ENCODE results near the gene GNAT2. TPM values are rescaled to one million over a fixed set of nuclear protein-coding genes. Genes with fewer than 3 reads are reported as not detected.

GNAT2 gene
- total RNA-seq, 1 donor from 2014 or later = not detected

DNA sequence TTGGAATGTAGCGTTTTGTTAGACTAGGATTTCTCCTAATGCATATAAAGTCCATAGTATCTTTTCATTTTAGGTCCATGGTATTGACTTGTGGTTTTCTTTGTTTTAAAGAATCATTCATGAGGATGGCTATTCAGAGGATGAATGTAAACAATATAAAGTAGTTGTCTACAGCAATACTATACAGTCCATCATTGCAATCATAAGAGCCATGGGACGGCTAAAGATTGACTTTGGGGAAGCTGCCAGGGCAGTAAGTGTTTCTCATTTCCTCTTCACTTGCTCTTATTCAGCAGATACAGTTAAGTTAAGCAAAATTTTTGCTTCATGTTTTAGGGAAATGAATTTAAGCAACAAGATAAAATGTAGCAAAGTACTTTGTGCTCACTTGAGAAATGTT, 45.6 kb downstream of the GNAT2 start:
- peaks cover 19% of the 10 kb centered on the region for H3K36me3 Mint-ChIP-seq (ENCODE audit: unreplicated experiment)
- H3K27ac Mint-ChIP-seq (ENCODE audit: unreplicated experiment) = no peak overlapping the region
- TF ChIP-seq, protein P1, sequence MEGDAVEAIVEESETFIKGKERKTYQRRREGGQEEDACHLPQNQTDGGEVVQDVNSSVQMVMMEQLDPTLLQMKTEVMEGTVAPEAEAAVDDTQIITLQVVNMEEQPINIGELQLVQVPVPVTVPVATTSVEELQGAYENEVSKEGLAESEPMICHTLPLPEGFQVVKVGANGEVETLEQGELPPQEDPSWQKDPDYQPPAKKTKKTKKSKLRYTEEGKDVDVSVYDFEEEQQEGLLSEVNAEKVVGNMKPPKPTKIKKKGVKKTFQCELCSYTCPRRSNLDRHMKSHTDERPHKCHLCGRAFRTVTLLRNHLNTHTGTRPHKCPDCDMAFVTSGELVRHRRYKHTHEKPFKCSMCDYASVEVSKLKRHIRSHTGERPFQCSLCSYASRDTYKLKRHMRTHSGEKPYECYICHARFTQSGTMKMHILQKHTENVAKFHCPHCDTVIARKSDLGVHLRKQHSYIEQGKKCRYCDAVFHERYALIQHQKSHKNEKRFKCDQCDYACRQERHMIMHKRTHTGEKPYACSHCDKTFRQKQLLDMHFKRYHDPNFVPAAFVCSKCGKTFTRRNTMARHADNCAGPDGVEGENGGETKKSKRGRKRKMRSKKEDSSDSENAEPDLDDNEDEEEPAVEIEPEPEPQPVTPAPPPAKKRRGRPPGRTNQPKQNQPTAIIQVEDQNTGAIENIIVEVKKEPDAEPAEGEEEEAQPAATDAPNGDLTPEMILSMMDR (IDR thresholded peaks at IDR 0.05) = no peak

DNA sequence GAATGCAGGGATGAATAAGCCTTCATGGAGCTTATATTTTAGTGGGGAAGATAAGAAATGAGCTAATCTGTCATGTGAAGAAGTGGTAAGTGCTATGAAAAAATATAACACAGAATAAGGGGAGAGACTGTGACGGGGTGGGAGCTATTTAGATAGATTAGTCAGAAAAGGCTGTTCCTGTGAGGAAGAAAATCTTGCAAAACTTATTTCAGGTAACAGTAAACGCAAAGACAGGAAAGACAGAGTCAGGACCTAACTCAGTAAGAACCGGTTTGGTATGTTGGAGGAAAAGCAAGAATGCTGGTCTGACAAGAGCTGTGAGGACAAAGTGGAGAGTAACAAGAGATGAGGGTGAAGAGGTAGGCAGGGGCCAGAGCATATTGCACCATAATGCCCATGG, 49.0 kb downstream of the GNAT2 start:
- no peak for DNase-seq (ENCODE audit: extremely low spot score, unreplicated experiment)
- TF ChIP-seq, protein P1 (IDR thresholded peaks at IDR 0.05) = no peak
- peaks cover 6% of the 10 kb centered on the region for H3K36me3 Mint-ChIP-seq (ENCODE audit: unreplicated experiment)
- no peak overlapping the region for H3K27ac Mint-ChIP-seq (ENCODE audit: unreplicated experiment)
- peaks cover 18% of the 10 kb centered on the region for H3K4me1 Mint-ChIP-seq (ENCODE audit: unreplicated experiment)
- H3K9me3 Mint-ChIP-seq (ENCODE audit: unreplicated experiment) = no peaks in the 10 kb centered on the region
- no peak overlapping the region for H3K4me3 Mint-ChIP-seq (ENCODE audit: unreplicated experiment)
- no peaks in the 10 kb centered on the region for H3K27me3 Mint-ChIP-seq (ENCODE audit: unreplicated experiment)

More for the DNA sequence above, 45.6 kb downstream of the GNAT2 start:
- no peaks in the 10 kb centered on the region for H3K27me3 Mint-ChIP-seq (ENCODE audit: unreplicated experiment)
- DNase-seq (ENCODE audit: extremely low spot score, unreplicated experiment) = no peak
- no peaks in the 10 kb centered on the region for H3K9me3 Mint-ChIP-seq (ENCODE audit: unreplicated experiment)
- H3K4me3 Mint-ChIP-seq (ENCODE audit: unreplicated experiment) = no peak overlapping the region
- H3K4me1 Mint-ChIP-seq (ENCODE audit: unreplicated experiment) = peaks cover 6% of the 10 kb centered on the region

DNA sequence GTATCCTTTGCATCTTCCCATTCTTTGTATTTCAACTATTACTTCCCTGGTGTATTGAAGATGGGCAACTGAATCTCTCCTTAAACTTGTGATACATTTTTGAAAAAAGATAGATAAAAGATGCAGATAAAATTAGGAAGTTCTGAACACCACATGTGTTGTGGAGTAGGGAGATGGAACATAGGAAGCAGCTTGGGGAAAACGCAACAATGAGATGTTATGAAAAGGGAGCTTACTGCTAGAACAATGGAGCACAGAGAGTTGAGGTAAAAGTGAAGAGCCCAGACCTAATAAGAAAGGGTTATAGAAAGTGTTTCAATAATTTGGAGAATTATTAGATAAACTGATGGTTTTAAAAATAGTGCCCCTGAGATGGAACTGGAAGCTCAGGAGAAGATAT, 50.1 kb downstream of the GNAT2 start:
- no peak overlapping the region for H3K4me3 Mint-ChIP-seq (ENCODE audit: unreplicated experiment)
- no peaks in the 10 kb centered on the region for H3K36me3 Mint-ChIP-seq (ENCODE audit: unreplicated experiment)
- no peaks in the 10 kb centered on the region for H3K27me3 Mint-ChIP-seq (ENCODE audit: unreplicated experiment)
- H3K9me3 Mint-ChIP-seq (ENCODE audit: unreplicated experiment) = no peaks in the 10 kb centered on the region
- no peak for DNase-seq (ENCODE audit: extremely low spot score, unreplicated experiment)
- H3K27ac Mint-ChIP-seq (ENCODE audit: unreplicated experiment) = no peak overlapping the region
- peaks cover 19% of the 10 kb centered on the region for H3K4me1 Mint-ChIP-seq (ENCODE audit: unreplicated experiment)
- TF ChIP-seq, protein P1 (IDR thresholded peaks at IDR 0.05) = no peak

DNA sequence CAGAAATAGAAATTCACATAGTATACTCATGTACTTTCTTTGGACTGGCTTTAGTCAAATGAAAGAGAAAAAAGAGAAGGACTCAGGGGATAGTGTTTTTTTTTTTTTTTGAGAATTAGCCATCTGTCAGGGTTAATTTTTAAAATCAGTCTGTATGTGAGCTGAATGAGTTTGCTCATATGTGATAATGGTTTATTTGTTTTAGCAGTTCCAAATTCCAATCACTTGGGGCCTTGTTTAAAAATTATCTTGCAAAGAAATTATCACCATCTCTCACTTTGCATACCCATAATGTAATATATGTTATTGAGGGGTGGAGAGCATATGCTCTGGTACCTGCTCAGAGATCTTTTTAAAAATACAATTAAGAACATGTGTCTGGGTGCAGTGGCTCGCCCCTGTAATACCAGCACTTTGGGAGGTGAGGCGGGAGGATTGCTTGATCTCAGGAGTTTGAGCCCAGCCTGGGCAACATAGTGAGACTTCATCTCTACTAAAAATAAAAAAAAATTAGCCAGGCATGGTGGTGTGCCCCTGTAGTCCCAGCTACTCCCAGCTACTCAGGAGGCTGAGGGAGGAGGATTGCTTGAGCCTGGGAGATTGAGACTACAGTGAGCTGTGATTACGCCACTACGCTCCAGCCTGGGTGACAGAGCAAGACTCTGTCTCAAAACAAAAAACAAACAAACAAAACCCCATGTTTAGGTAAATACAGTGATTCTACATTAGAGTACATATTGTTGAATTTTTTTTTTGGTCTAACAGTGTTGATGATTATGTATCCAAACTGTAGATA, 51.3 kb downstream of the GNAT2 start:
- Mint-ChIP-seq H3K27me3 (ENCODE audit: unreplicated experiment) (no peaks in the 10 kb centered on the region), H3K27ac (ENCODE audit: unreplicated experiment) (no peak overlapping the region), H3K36me3 (ENCODE audit: unreplicated experiment) (no peaks in the 10 kb centered on the region)

DNA sequence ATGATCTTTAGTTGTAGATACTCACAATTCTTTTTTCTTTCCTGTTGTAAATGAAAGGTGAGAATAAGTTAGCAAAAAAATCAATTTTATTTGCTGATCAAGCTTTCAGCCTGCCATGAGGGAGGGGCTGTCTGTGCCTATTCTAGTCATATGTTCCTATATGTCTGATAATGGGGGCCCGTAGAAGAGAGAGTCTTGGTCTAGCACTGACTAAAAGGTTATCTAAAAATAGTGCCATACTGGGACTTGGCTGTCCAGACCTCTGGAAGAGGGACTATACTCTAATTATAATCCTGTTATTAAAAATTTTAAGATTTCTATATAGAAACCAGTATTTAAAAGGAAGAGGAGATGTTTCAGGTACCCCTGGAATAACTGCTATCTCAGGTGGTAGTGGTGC, 52.4 kb downstream of the GNAT2 start:
- H3K4me3 Mint-ChIP-seq (ENCODE audit: unreplicated experiment) = no peak overlapping the region
- TF ChIP-seq, protein P1 (IDR thresholded peaks at IDR 0.05) = no peak
- H3K9me3 Mint-ChIP-seq (ENCODE audit: unreplicated experiment) = no peaks in the 10 kb centered on the region
- no peaks in the 10 kb centered on the region for H3K27me3 Mint-ChIP-seq (ENCODE audit: unreplicated experiment)
- peak overlapping the region; percentile 20 for H3K27ac Mint-ChIP-seq (ENCODE audit: unreplicated experiment)
- no peak for DNase-seq (ENCODE audit: extremely low spot score, unreplicated experiment)
- H3K36me3 Mint-ChIP-seq (ENCODE audit: unreplicated experiment) = no peaks in the 10 kb centered on the region
- H3K4me1 Mint-ChIP-seq (ENCODE audit: unreplicated experiment) = peaks cover 27% of the 10 kb centered on the region

More for the DNA sequence above, 51.3 kb downstream of the GNAT2 start:
- TF ChIP-seq, protein P1 (IDR thresholded peaks at IDR 0.05) = no peak
- DNase-seq (ENCODE audit: extremely low spot score, unreplicated experiment) = no peak
- no peaks in the 10 kb centered on the region for H3K9me3 Mint-ChIP-seq (ENCODE audit: unreplicated experiment)
- no peak overlapping the region for H3K4me3 Mint-ChIP-seq (ENCODE audit: unreplicated experiment)
- peaks cover 26% of the 10 kb centered on the region for H3K4me1 Mint-ChIP-seq (ENCODE audit: unreplicated experiment)
